KMS-11 (cell line): ENCODE results near the gene EXOC3L2.

Experiments used
- H2AFZ ChIP-seq: fragments of 200-600 bp; sonication (generic); 2 replicates; pipeline ENCODE4 v1.6.1; 2016; ENCODE audit warnings: antibody characterized with exemption, mixed run types, low read depth
- H3K27ac ChIP-seq: fragments of 200-600 bp; sonication (generic); 2 replicates; pipeline ENCODE4 v1.6.1; 2016; ENCODE audit warnings: mild to moderate bottlenecking, mixed run types
- H3K27me3 ChIP-seq: fragments of 200-600 bp; sonication (generic); 2 replicates; pipeline ENCODE4 v1.6.1; 2017; ENCODE audit warnings: mild to moderate bottlenecking, low read depth, mixed run types, moderate library complexity; ENCODE audit not compliant: insufficient read depth
- H3K36me3 ChIP-seq: fragments of 200-600 bp; sonication (generic); 2 replicates; pipeline ENCODE4 v1.6.1; 2017; ENCODE audit warnings: mild to moderate bottlenecking, mixed run types; ENCODE audit not compliant: insufficient read depth
- H3K4me1 ChIP-seq: fragments of 200-600 bp; sonication (generic); 2 replicates; pipeline ENCODE4 v1.6.1; 2016; ENCODE audit warnings: mild to moderate bottlenecking, low read depth, mixed run types; ENCODE audit not compliant: poor library complexity, severe bottlenecking
- H3K4me2 ChIP-seq: fragments of 200-600 bp; sonication (generic); 2 replicates; pipeline ENCODE4 v1.7.0; 2016; ENCODE audit warnings: mild to moderate bottlenecking, mixed run types
- H3K4me3 ChIP-seq: fragments of 200-600 bp; sonication (generic); IDR thresholded peaks from 2 replicates; pipeline ENCODE4 v1.6.1; 2017; ENCODE audit warnings: low read depth, low read length, mixed read lengths; ENCODE audit not compliant: insufficient read depth
- H3K79me2 ChIP-seq: fragments of 200-600 bp; sonication (generic); 2 replicates; pipeline ENCODE4 v1.6.1; 2016; ENCODE audit warnings: low read depth, mixed run types; ENCODE audit not compliant: insufficient read depth
- H3K9ac ChIP-seq: fragments of 200-600 bp; sonication (generic); 2 replicates; pipeline ENCODE4 v1.6.1; 2016; ENCODE audit warnings: mild to moderate bottlenecking, mixed run types
- H4K20me1 ChIP-seq: fragments of 200-600 bp; sonication (generic); 2 replicates; pipeline ENCODE4 v1.6.1; 2016; ENCODE audit warnings: mild to moderate bottlenecking, mixed run types; ENCODE audit not compliant: insufficient read depth
- CTCF ChIP-seq: fragments of 200-600 bp; sonication (generic); conservative IDR thresholded peaks from 2 replicates; pipeline ENCODE4 v1.6.1; 2017; ENCODE audit warnings: low read depth, mild to moderate bottlenecking, antibody characterized with exemption, low read length, moderate library complexity, mixed read lengths

EXOC3L2 gene

GRCh38 chr19:45173816-45174215, 71.4 kb downstream of the EXOC3L2 start:
- peaks cover 16% of the 10 kb centered on the region; the same call in 1 of the 2 replicates for H3K79me2 ChIP-seq
- TF ChIP-seq CTCF: no peak
- H3K4me1 ChIP-seq: peaks cover 17% of the 10 kb centered on the region
- no peak overlapping the region for H3K4me3 ChIP-seq
- H3K36me3 ChIP-seq: no peaks in the 10 kb centered on the region
- H2AFZ ChIP-seq: no peak overlapping the region
- no peaks in the 10 kb centered on the region for H4K20me1 ChIP-seq
- no peak overlapping the region for H3K9ac ChIP-seq
- no peak overlapping the region for H3K27ac ChIP-seq
- H3K27me3 ChIP-seq: no peaks in the 10 kb centered on the region
- no peak overlapping the region for H3K4me2 ChIP-seq

GRCh38 chr19:45172611-45173208, 72.5 kb downstream of the EXOC3L2 start:
- no peak overlapping the region for H3K27ac ChIP-seq

GRCh38 chr19:45172173-45172572, 73.0 kb downstream of the EXOC3L2 start:
- Histone ChIP-seq H3K4me2 (no peak overlapping the region), H3K4me1 (peaks cover 14% of the 10 kb centered on the region), H3K27me3 (no peaks in the 10 kb centered on the region), H2AFZ (no peak overlapping the region), H3K4me3 (no peak overlapping the region), H4K20me1 (no peaks in the 10 kb centered on the region), H3K79me2 (peaks cover 12% of the 10 kb centered on the region; the same call in 1 of the 2 replicates), H3K9ac (no peak overlapping the region), H3K36me3 (no peaks in the 10 kb centered on the region), H3K27ac (no peak overlapping the region)
- TF ChIP-seq CTCF: no peak

More at GRCh38 chr19:45172611-45173208, 72.5 kb downstream of the EXOC3L2 start:
- no peaks in the 10 kb centered on the region for H3K36me3 ChIP-seq
- H3K9ac ChIP-seq: no peak overlapping the region
- peaks cover 16% of the 10 kb centered on the region; the same call in 1 of the 2 replicates for H3K79me2 ChIP-seq
- H3K4me1 ChIP-seq: peaks cover 17% of the 10 kb centered on the region
- H3K4me2 ChIP-seq: no peak overlapping the region
- H4K20me1 ChIP-seq: no peaks in the 10 kb centered on the region
- H2AFZ ChIP-seq: no peak overlapping the region
- H3K4me3 ChIP-seq: no peak overlapping the region
- H3K27me3 ChIP-seq: no peaks in the 10 kb centered on the region
- no peak for TF ChIP-seq CTCF

GRCh38 chr19:45171211-45171623, 74.0 kb downstream of the EXOC3L2 start:
- no peak overlapping the region for H3K9ac ChIP-seq
- H3K79me2 ChIP-seq: 0 out of 2 replicates have a peak, but pooled peaks cover 3% of the 10 kb centered on the region
- no peaks in the 10 kb centered on the region for H3K36me3 ChIP-seq
- no peak overlapping the region for H3K4me3 ChIP-seq
- H3K27ac ChIP-seq: no peak overlapping the region
- H3K27me3 ChIP-seq: no peaks in the 10 kb centered on the region
- peaks cover 9% of the 10 kb centered on the region for H3K4me1 ChIP-seq
- TF ChIP-seq CTCF: no peak
- no peak overlapping the region for H2AFZ ChIP-seq
- H3K4me2 ChIP-seq: no peak overlapping the region
- no peaks in the 10 kb centered on the region for H4K20me1 ChIP-seq
